ENCODE measurements around the gene GCNT1. TPM values are rescaled to one million over a fixed set of nuclear protein-coding genes. Genes with fewer than 3 reads are reported as not detected.
"Not testable (repeated sequence)": the region's sequence is repeated elsewhere in the genome, so short reads cannot be mapped to it uniquely, and the experiment has no call there.

GCNT1 gene
- total RNA-seq, 1 experiment from 2014 or later: 0.28 TPM

- Histone ChIP-seq H3K27ac (ENCODE audit: low read length) (no peak overlapping the region), H3K4me3 (ENCODE audit: low read depth in 2 of 2, low read length in 2 of 2) (no peak overlapping the region), H3K36me3 (ENCODE audit: control insufficient read depth, insufficient read depth, low read length) (no peaks in the 10 kb centered on the region), H3K27me3 (ENCODE audit: control insufficient read depth, insufficient read depth, low read length) (no peaks in the 10 kb centered on the region), H3K4me1 (ENCODE audit: control insufficient read depth, insufficient read depth, low read length) (no peaks in the 10 kb centered on the region), H3K9me3 (ENCODE audit: control insufficient read depth, insufficient read depth, low read depth, low read length) (no peaks in the 10 kb centered on the region)
- TF ChIP-seq POLR2AphosphoS5 (IDR thresholded peaks at IDR 0.05; ENCODE audit: low read depth, low read length): no peak
- TF ChIP-seq REST (IDR thresholded peaks at IDR 0.05; ENCODE audit: insufficient read depth in 1 of 2, low read depth in 2 of 2, low read length in 1 of 2): no peak
- no peak for TF ChIP-seq SIN3A (IDR thresholded peaks at IDR 0.05; ENCODE audit: borderline replicate concordance, insufficient read depth, low read depth, low read length)
- no peak for TF ChIP-seq CTCF (IDR thresholded peaks at IDR 0.05)
- no peak for TF ChIP-seq TCF7L2 (IDR thresholded peaks at IDR 0.05; ENCODE audit: low read depth, low read length)
- DNase-seq (ENCODE audit: low read depth, low spot score): no peak
- ChIA-PET CTCF (no interaction called here), POLR2A (no interaction called here)
- BruUV-seq (replicated peaks): no TSS peak
- intact Hi-C loops (cut with micrococcal nuclease; ENCODE audit: unreplicated experiment): no loop called here
- in situ Hi-C loops (cut with HindIII; ENCODE audit: low pct_unique_long_range_greater_than_20kb, low sequenced_read_pairs): no loop called here
- no peak for ATAC-seq
These were observed 19.2 kb downstream of the GCNT1 start for GRCh38 chr9:76478226-76478625.

DNA sequence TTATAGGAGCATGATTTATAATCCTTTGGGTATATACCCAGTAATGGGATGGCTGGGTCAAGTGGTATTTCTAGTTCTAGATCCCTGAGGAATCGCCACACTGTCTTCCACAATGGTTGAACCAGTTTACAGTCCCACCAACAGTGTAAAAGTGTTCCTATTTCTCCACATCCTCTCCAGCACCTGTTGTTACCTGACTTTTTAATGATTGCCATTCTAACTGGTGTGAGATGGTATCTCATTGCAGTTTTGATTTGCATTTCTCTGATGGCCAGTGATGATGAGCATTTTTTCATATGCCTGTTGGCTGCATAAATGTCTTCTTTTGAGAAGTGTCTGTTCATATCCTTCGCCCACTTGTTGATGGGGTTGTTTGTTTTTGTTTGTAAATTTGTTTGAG, 20.4 kb downstream of the GCNT1 start:
- H3K27ac ChIP-seq (ENCODE audit: low read length); H3K27me3 ChIP-seq (ENCODE audit: control insufficient read depth, insufficient read depth, low read length); CTCF ChIA-PET; H3K4me3 ChIP-seq (ENCODE audit: low read depth in 2 of 2, low read length in 2 of 2); intact Hi-C loops (cut with micrococcal nuclease; ENCODE audit: unreplicated experiment); H3K36me3 ChIP-seq (ENCODE audit: control insufficient read depth, insufficient read depth, low read length); H3K4me1 ChIP-seq (ENCODE audit: control insufficient read depth, insufficient read depth, low read length); POLR2A ChIA-PET; in situ Hi-C loops (cut with HindIII; ENCODE audit: low pct_unique_long_range_greater_than_20kb, low sequenced_read_pairs); BruUV-seq (replicated peaks); ATAC-seq; DNase-seq (ENCODE audit: low read depth, low spot score); H3K9me3 ChIP-seq (ENCODE audit: control insufficient read depth, insufficient read depth, low read depth, low read length): not testable (repeated sequence)

DNA sequence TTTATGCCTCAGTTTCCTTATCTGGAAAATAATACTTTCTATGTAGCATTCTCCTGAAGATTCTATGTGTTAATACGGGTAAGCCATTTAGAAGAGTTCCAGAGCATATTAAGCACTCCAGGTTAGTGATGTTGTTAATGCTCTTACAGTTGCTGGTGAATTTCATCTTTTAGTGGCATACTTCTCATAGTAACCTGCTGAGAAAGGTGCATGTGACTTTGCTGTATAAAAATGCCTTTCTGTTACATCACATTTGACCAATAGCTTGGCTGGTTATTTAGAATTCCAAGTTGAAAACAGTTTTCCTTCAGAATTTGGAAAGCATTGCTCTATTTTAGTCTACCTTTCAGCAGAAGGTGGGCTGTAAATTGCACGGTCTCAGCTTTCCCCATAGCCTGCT, 27.2 kb downstream of the GCNT1 start:
- TF ChIP-seq SIN3A (IDR thresholded peaks at IDR 0.05; ENCODE audit: borderline replicate concordance, insufficient read depth, low read depth, low read length): no peak
- no peak for TF ChIP-seq CTCF (IDR thresholded peaks at IDR 0.05)
- TF ChIP-seq REST (IDR thresholded peaks at IDR 0.05; ENCODE audit: insufficient read depth in 1 of 2, low read depth in 2 of 2, low read length in 1 of 2): no peak
- TF ChIP-seq POLR2AphosphoS5 (IDR thresholded peaks at IDR 0.05; ENCODE audit: low read depth, low read length): no peak
- no peak for TF ChIP-seq TCF7L2 (IDR thresholded peaks at IDR 0.05; ENCODE audit: low read depth, low read length)

More for the DNA sequence above, 27.2 kb downstream of the GCNT1 start:
- ChIA-PET POLR2A (no interaction called here), CTCF (no interaction called here)
- no peak overlapping the region for H3K27ac ChIP-seq (ENCODE audit: low read length)
- in situ Hi-C loops (cut with HindIII; ENCODE audit: low pct_unique_long_range_greater_than_20kb, low sequenced_read_pairs): no loop called here
- H3K4me3 ChIP-seq (ENCODE audit: low read depth in 2 of 2, low read length in 2 of 2): no peak overlapping the region
- BruUV-seq (replicated peaks): no TSS peak
- no peaks in the 10 kb centered on the region for H3K4me1 ChIP-seq (ENCODE audit: control insufficient read depth, insufficient read depth, low read length)
- H3K27me3 ChIP-seq (ENCODE audit: control insufficient read depth, insufficient read depth, low read length): no peaks in the 10 kb centered on the region
- H3K36me3 ChIP-seq (ENCODE audit: control insufficient read depth, insufficient read depth, low read length): no peaks in the 10 kb centered on the region
- intact Hi-C loops (cut with micrococcal nuclease; ENCODE audit: unreplicated experiment): no loop called here
- no peak for ATAC-seq
- no peaks in the 10 kb centered on the region for H3K9me3 ChIP-seq (ENCODE audit: control insufficient read depth, insufficient read depth, low read depth, low read length)
- no peak for DNase-seq (ENCODE audit: low read depth, low spot score)

Data from Panc1 (cell line).